ENCODE results near the gene EVPL. TPM values are rescaled to one million over a fixed set of nuclear protein-coding genes. Genes with fewer than 3 reads are reported as not detected.

EVPL gene
- total and polyA plus RNA-seq, 2 of the 13 experiments (the other 11 are each of a cell fraction or from before 2014, with no cell fraction given), result 2.1 to 8.2 TPM

DNA sequence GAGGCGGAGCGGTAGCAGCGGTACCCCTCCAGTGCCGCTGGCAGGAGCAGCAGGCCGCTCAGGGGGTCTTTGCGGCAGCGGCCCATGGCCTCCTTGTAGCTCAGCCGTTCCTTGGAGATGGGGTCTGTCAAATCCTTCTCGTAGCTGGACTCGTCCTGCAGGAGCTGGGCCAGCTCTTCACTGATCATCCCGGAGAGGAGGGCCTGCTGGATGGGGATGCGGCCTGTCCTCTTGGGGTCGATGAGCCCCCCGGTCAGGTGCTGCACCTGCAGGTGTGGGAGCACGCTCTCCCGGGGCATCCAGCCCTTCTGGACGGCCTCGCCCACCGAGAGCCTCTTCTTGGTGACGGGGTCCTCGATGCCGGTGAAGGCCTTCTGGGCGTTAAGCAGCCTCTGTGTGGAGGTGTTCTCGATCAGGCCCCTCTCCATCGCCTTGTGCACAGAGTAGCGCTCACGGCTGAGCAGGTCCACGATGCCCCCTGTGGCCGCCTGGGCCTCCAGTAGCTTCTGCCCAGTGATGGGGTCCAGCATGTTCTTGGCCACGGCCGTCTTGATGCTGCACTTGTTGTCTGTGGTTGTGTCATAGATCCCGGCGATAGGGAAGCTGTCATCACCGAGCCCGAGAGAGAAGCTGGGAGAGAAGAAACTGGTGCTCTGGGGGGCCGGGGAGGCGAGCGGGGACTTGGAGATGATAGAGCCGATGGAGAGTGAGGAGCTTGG lies 19.8 kb downstream of the EVPL start (continued):
- TF ChIP-seq MLXIP (CRISPR knock-in tag; IDR thresholded peaks at IDR 0.05; ENCODE audit: borderline replicate concordance) (no peak), MXD4 (CRISPR knock-in tag; IDR thresholded peaks at IDR 0.05) (no peak), TRIM24 (CRISPR knock-in tag; IDR thresholded peaks at IDR 0.05) (no peak), ZBTB33 (CRISPR knock-in tag; IDR thresholded peaks at IDR 0.05) (0 out of 2 replicates have a peak, but pooled peaks have one; percentile 37), ZBTB38 (CRISPR knock-in tag; IDR thresholded peaks at IDR 0.05) (peak; percentile 38; the same call in 1 of the 2 replicates), ARNTL (CRISPR knock-in tag; IDR thresholded peaks at IDR 0.05) (no peak), ZNF792 (CRISPR knock-in tag; IDR thresholded peaks at IDR 0.05) (no peak), RELA (CRISPR knock-in tag; IDR thresholded peaks at IDR 0.05) (no peak), NR3C1 (CRISPR knock-in tag; IDR thresholded peaks at IDR 0.05) (no peak), ZSCAN30 (CRISPR knock-in tag; IDR thresholded peaks at IDR 0.05) (no peak), TOE1 (CRISPR knock-in tag; IDR thresholded peaks at IDR 0.05) (no peak)

Measured in HepG2 (cell line).